H9 (cell line): ENCODE data around the gene FOXI1. TPM values are rescaled to one million over a fixed set of nuclear protein-coding genes. Genes with fewer than 3 reads are reported as not detected.
A peak's percentile ranks its signal among the peaks of the same experiment; 100 is the strongest.

ENCODE experiments used
- DNase-seq: peaks from one replicate; pipeline ENCODE4 v3.0.0-alpha.2; 2017
- H2AFZ ChIP-seq: one replicate; pipeline ENCODE4 v1.6.1; 2013; ENCODE audit warnings: mild to moderate bottlenecking, low read length, control low read depth, moderate library complexity
- H2AK5ac ChIP-seq: 2 replicates; pipeline ENCODE4 v1.6.1; 2013; ENCODE audit warnings: low read length, control low read depth, mixed read lengths; ENCODE audit not compliant: insufficient read length
- H2BK120ac ChIP-seq: one replicate; pipeline ENCODE4 v1.6.1; 2013; ENCODE audit warnings: low read depth, mild to moderate bottlenecking, low read length, control low read depth, inconsistent platforms; ENCODE audit not compliant: poor library complexity, severe bottlenecking
- H2BK12ac ChIP-seq: 2 replicates; pipeline ENCODE4 v1.6.1; 2013; ENCODE audit warnings: low read length, control low read depth, mixed read lengths, low read depth; ENCODE audit not compliant: insufficient read length
- H2BK15ac ChIP-seq: 2 replicates; pipeline ENCODE4 v1.6.1; 2013; ENCODE audit warnings: low read depth, low read length, control low read depth
- H2BK20ac ChIP-seq: one replicate; pipeline ENCODE4 v1.6.1; 2013; ENCODE audit warnings: low read depth, mild to moderate bottlenecking, low read length, control low read depth, inconsistent platforms; ENCODE audit not compliant: poor library complexity, severe bottlenecking
- H2BK5ac ChIP-seq: 2 replicates; pipeline ENCODE4 v1.6.1; 2013; ENCODE audit warnings: low read length, control low read depth, mixed read lengths; ENCODE audit not compliant: insufficient read length
- H3K14ac ChIP-seq: 2 replicates; pipeline ENCODE4 v1.6.1; 2013; ENCODE audit warnings: low read length, control low read depth; ENCODE audit not compliant: insufficient read depth
- H3K18ac ChIP-seq: 2 replicates; pipeline ENCODE4 v1.6.1; 2013; ENCODE audit warnings: low read depth, mild to moderate bottlenecking, mixed read lengths, low read length, control low read depth; ENCODE audit not compliant: insufficient read length
- H3K23ac ChIP-seq: 2 replicates; pipeline ENCODE4 v1.6.1; 2013; ENCODE audit warnings: low read length, control low read depth, mixed read lengths, low read depth; ENCODE audit not compliant: insufficient read length
- H3K23me2 ChIP-seq: 2 replicates; pipeline ENCODE4 v1.6.1; 2013; ENCODE audit warnings: low read depth, mild to moderate bottlenecking, mixed read lengths, low read length, control low read depth; ENCODE audit not compliant: insufficient read length, poor library complexity, severe bottlenecking
- H3K27ac ChIP-seq: 2 replicates; pipeline ENCODE4 v1.5.1; 2013; ENCODE audit warnings: low read length, control low read depth, mixed read lengths, low read depth; ENCODE audit not compliant: insufficient read length
- H3K27me3 ChIP-seq: 2 replicates; pipeline ENCODE4 v1.6.1; 2013; ENCODE audit warnings: low read length, control low read depth, inconsistent platforms; ENCODE audit not compliant: insufficient read depth
- H3K4ac ChIP-seq: 2 replicates; pipeline ENCODE4 v1.6.1; 2013; ENCODE audit warnings: low read depth, mild to moderate bottlenecking, control low read depth, inconsistent platforms, low read length, moderate library complexity
- H3K4me1 ChIP-seq: 2 replicates; pipeline ENCODE4 v1.6.1; 2013; ENCODE audit warnings: low read length, control low read depth, inconsistent platforms; ENCODE audit not compliant: insufficient read depth
- H3K4me2 ChIP-seq: 2 replicates; pipeline ENCODE4 v1.6.1; 2013; ENCODE audit warnings: low read length, control low read depth, mixed read lengths; ENCODE audit not compliant: insufficient read length, insufficient read depth
- H3K56ac ChIP-seq: 2 replicates; pipeline ENCODE4 v1.6.1; 2013; ENCODE audit warnings: low read depth, mild to moderate bottlenecking, mixed read lengths, low read length, control low read depth; ENCODE audit not compliant: insufficient read length
- H3K79me1 ChIP-seq: 2 replicates; pipeline ENCODE4 v1.6.1; 2013; ENCODE audit warnings: low read depth, mild to moderate bottlenecking, moderate library complexity, low read length, control low read depth, inconsistent platforms; ENCODE audit not compliant: insufficient read depth, poor library complexity, severe bottlenecking
- H3K79me2 ChIP-seq: 2 replicates; pipeline ENCODE4 v1.6.1; 2013; ENCODE audit warnings: low read length, control low read depth, inconsistent platforms; ENCODE audit not compliant: insufficient read depth
- H3K9ac ChIP-seq: 2 replicates; pipeline ENCODE4 v1.6.1; 2013; ENCODE audit warnings: low read length, control low read depth, mixed read lengths; ENCODE audit not compliant: insufficient read length; ENCODE audit errors: extremely low read depth
- H3K9me3 ChIP-seq: one replicate; pipeline ENCODE4 v1.6.1; 2013; ENCODE audit warnings: low read depth, low read length, inconsistent platforms; ENCODE audit not compliant: control insufficient read depth
- H3T11ph ChIP-seq: one replicate; pipeline ENCODE4 v1.6.1; 2013; ENCODE audit warnings: mild to moderate bottlenecking, low read length, control low read depth, inconsistent platforms
- H4K20me1 ChIP-seq: one replicate; pipeline ENCODE4 v1.6.1; 2013; ENCODE audit not compliant: control insufficient read depth, insufficient read length, insufficient read depth
- H4K5ac ChIP-seq: 2 replicates; pipeline ENCODE4 v1.6.1; 2013; ENCODE audit warnings: low read depth, mild to moderate bottlenecking, mixed read lengths, low read length, control low read depth; ENCODE audit not compliant: insufficient read length
- H4K8ac ChIP-seq: replicated peaks from 2 replicates; pipeline ENCODE4 v1.6.1; 2013; ENCODE audit warnings: low read length, control low read depth, mixed read lengths, low read depth; ENCODE audit not compliant: insufficient read length
- H4K91ac ChIP-seq: 2 replicates; pipeline ENCODE4 v1.6.1; 2013; ENCODE audit warnings: low read depth, mild to moderate bottlenecking, moderate library complexity, mixed read lengths, low read length, control low read depth; ENCODE audit not compliant: insufficient read length
- H3K27ac Mint-ChIP-seq, 3 experiments: 2 replicates in 2 of 3; 3 replicates in 1 of 3; pipeline ENCODE4 v1.8.0; 2020 to 2021; ENCODE audit warnings: mixed read lengths in 3 of 3, mild to moderate bottlenecking in 1 of 3, moderate library complexity in 1 of 3
- H3K27me3 Mint-ChIP-seq: 2 replicates; pipeline ENCODE4 v1.8.0; 2021; ENCODE audit warnings: low read depth, mild to moderate bottlenecking, moderate library complexity, mixed read lengths
- H3K36me3 Mint-ChIP-seq, 3 experiments: 2 replicates in 2 of 3; 3 replicates in 1 of 3; pipeline ENCODE4 v1.8.0; 2020 to 2021; ENCODE audit warnings: low read depth in 3 of 3, mixed read lengths in 3 of 3; ENCODE audit not compliant: insufficient read depth in 1 of 3
- H3K4me1 Mint-ChIP-seq, 2 experiments: 2 replicates each; pipeline ENCODE4 v1.8.0; 2020; ENCODE audit warnings: mixed read lengths in 2 of 2
- H3K4me3 Mint-ChIP-seq, 2 experiments: 2 replicates in 1 of 2; 3 replicates in 1 of 2; pipeline ENCODE4 v1.8.0; 2020 to 2021; ENCODE audit warnings: mild to moderate bottlenecking in 2 of 2, mixed read lengths in 2 of 2, moderate library complexity in 1 of 2
- H3K9me3 Mint-ChIP-seq, 2 experiments: 2 replicates in 1 of 2; 3 replicates in 1 of 2; pipeline ENCODE4 v1.8.0; 2020; ENCODE audit warnings: mild to moderate bottlenecking in 2 of 2, mixed read lengths in 2 of 2, moderate library complexity in 1 of 2
- CTCF ChIP-seq: fragments of 200-600 bp; sonication (generic); conservative IDR thresholded peaks from 3 replicates; pipeline ENCODE4 v1.8.0; 2021; ENCODE audit warnings: antibody characterized with exemption, mild to moderate bottlenecking
- WGBS: extraction: QIAGEN DNeasy Blood & Tissue Kit; methylation state at CpG from one replicate; pipeline ENCODE4 v1.1.7; 2013; ENCODE audit warnings: missing lambda C conversion rate, low lambda C conversion rate, mixed read lengths; ENCODE audit not compliant: insufficient read length; ENCODE audit errors: extremely low coverage; 5-methylcytosine and 5-hydroxymethylcytosine counted together
- total RNA-seq: library from RNA; stranded (reverse); gene quantifications from 2 replicates; pipeline ENCODE4 v1.2.1, GENCODE V29; 2021

Gene FOXI1
- total RNA-seq, 1 experiment from 2014 or later: not detected

- no peak overlapping the region for H2BK120ac ChIP-seq
- H4K5ac ChIP-seq: no peak overlapping the region
- H3K9ac ChIP-seq: no peak overlapping the region
- no peak overlapping the region for H2BK15ac ChIP-seq
- no peak overlapping the region for H2BK12ac ChIP-seq
- no peak overlapping the region for H2AFZ ChIP-seq
- Mint-ChIP-seq H3K4me3 (no peak overlapping the region), H3K27ac (no peak overlapping the region), H3K9me3 (no peaks in the 10 kb centered on the region), H3K36me3 (no peaks in the 10 kb centered on the region; a peak in 1 of 7 replicates), H3K27me3 (peaks cover 69% of the 10 kb centered on the region), H3K4me1 (peaks cover 12 to 17% of the 10 kb centered on the region in 2 experiments)
- H4K8ac ChIP-seq: no peak overlapping the region
- no peak overlapping the region for H3K18ac ChIP-seq
- H4K91ac ChIP-seq: no peak overlapping the region
- no peak overlapping the region for H3K14ac ChIP-seq
- no peak overlapping the region for H2BK5ac ChIP-seq
- no peak overlapping the region for H3K23ac ChIP-seq
- no peaks in the 10 kb centered on the region for H3K9me3 ChIP-seq
- H3K23me2 ChIP-seq: no peaks in the 10 kb centered on the region
- no peak overlapping the region for H3T11ph ChIP-seq
- no peak overlapping the region for H2BK20ac ChIP-seq
- no peak overlapping the region for H3K4ac ChIP-seq
- H3K79me2 ChIP-seq: no peaks in the 10 kb centered on the region
- peak; percentile 15 for DNase-seq
- no peaks in the 10 kb centered on the region for H3K79me1 ChIP-seq
- no peak overlapping the region for H3K27ac ChIP-seq
- no peaks in the 10 kb centered on the region for H4K20me1 ChIP-seq
- no peak overlapping the region for H3K4me2 ChIP-seq
- no peaks in the 10 kb centered on the region for H3K4me1 ChIP-seq
- no peak overlapping the region for H2AK5ac ChIP-seq
- WGBS: no CpG with 5 or more reads among the region's 26 CpGs
- no peak for TF ChIP-seq CTCF
- no peaks in the 10 kb centered on the region; the same call in 1 of the 2 replicates for H3K27me3 ChIP-seq
- H3K56ac ChIP-seq: no peak overlapping the region
Measured at GRCh38 chr5:170104710-170105109, 987 bp upstream of the FOXI1 start.
